Hepatocyte (in vitro differentiated cells): ENCODE measurements around the gene KDM6A. TPM values are rescaled to one million over a fixed set of nuclear protein-coding genes. Genes with fewer than 3 reads are reported as not detected.

Experiments
- DNase-seq: peaks from one replicate; pipeline ENCODE4 v3.0.0-alpha.2; 2016; ENCODE audit warnings: low spot score
- H2AFZ ChIP-seq: fragments of 200-600 bp; sonication (generic); 2 replicates; pipeline ENCODE4 v1.6.0; 2016; ENCODE audit warnings: antibody characterized with exemption, mild to moderate bottlenecking
- H3K27ac ChIP-seq: fragments of 200-600 bp; sonication (generic); 2 replicates; pipeline ENCODE4 v1.5.1; 2016; ENCODE audit warnings: mild to moderate bottlenecking
- H3K27me3 ChIP-seq: fragments of 200-600 bp; sonication (generic); 2 replicates; pipeline ENCODE4 v1.6.1; 2016
- H3K36me3 ChIP-seq: fragments of 200-600 bp; sonication (generic); replicated peaks from 2 replicates; pipeline ENCODE4 v1.5.1; 2016; ENCODE audit warnings: low read depth; ENCODE audit not compliant: insufficient read depth
- H3K4me1 ChIP-seq: fragments of 200-600 bp; sonication (generic); 2 replicates; pipeline ENCODE4 v1.5.1; 2016; ENCODE audit warnings: mild to moderate bottlenecking, moderate library complexity; ENCODE audit not compliant: insufficient read depth
- H3K4me2 ChIP-seq: fragments of 200-600 bp; sonication (generic); 2 replicates; pipeline ENCODE4 v1.6.0; 2016
- H3K4me3 ChIP-seq: fragments of 200-600 bp; sonication (generic); 2 replicates; pipeline ENCODE4 v1.5.1; 2016; ENCODE audit warnings: mild to moderate bottlenecking
- H3K79me2 ChIP-seq: fragments of 200-600 bp; sonication (generic); 2 replicates; pipeline ENCODE4 v1.6.0; 2017; ENCODE audit warnings: mild to moderate bottlenecking
- H3K9me2 ChIP-seq: fragments of 200-600 bp; sonication (generic); replicated peaks from 2 replicates; pipeline ENCODE4 v1.6.0; 2017; ENCODE audit warnings: mild to moderate bottlenecking; ENCODE audit not compliant: insufficient read depth
- H3K9me3 ChIP-seq: fragments of 200-600 bp; sonication (generic); 2 replicates; pipeline ENCODE4 v1.5.1; 2016; ENCODE audit warnings: low read depth, mild to moderate bottlenecking
- H4K20me1 ChIP-seq: fragments of 200-600 bp; sonication (generic); 2 replicates; pipeline ENCODE4 v1.6.0; 2016; ENCODE audit warnings: mild to moderate bottlenecking; ENCODE audit not compliant: insufficient read depth, poor library complexity, severe bottlenecking
- EZH2 ChIP-seq: fragments of 200-600 bp; sonication (generic); IDR thresholded peaks from 2 replicates; pipeline ENCODE4 v1.6.1; 2016; ENCODE audit warnings: antibody characterized with exemption, mild to moderate bottlenecking, borderline replicate concordance
- EZH2phosphoT487 ChIP-seq: fragments of 200-600 bp; sonication (generic); IDR thresholded peaks from one replicate; pipeline ENCODE4 v1.6.1; 2018; ENCODE audit warnings: antibody characterized with exemption, mild to moderate bottlenecking, low read depth, moderate library complexity; ENCODE audit not compliant: unreplicated experiment, severe bottlenecking
- WGBS: methylation state at CpG from one replicate; pipeline ENCODE4 v1.1.6; 2016; ENCODE audit warnings: low lambda C conversion rate; ENCODE audit errors: missing lambda C conversion rate; 5-methylcytosine and 5-hydroxymethylcytosine counted together
- polyA plus RNA-seq: library from polyadenylated mRNA; unstranded; fragments of >200 nt; fragmentation: Nextera tagmentation; extraction: Ambion mirVana; gene quantifications from 2 replicates; pipeline ENCODE4 v1.2.1, GENCODE V29; 2016
- total RNA-seq: library from RNA; depleted of rRNA; stranded (reverse); fragments of >200 nt; gene quantifications from 2 replicates; pipeline ENCODE4 v1.2.3, GENCODE V29; 2014
- TF ChIP-seq, protein P1 (sequence below): fragments of 200-600 bp; sonication (generic); IDR thresholded peaks from 2 replicates; pipeline ENCODE4 v1.5.1; 2016; ENCODE audit warnings: antibody characterized with exemption, mild to moderate bottlenecking; ENCODE audit not compliant: poor library complexity

KDM6A gene
- total and polyA plus RNA-seq, 2 experiments from 2014 or later: 13.7 to 46.2 TPM

DNA sequence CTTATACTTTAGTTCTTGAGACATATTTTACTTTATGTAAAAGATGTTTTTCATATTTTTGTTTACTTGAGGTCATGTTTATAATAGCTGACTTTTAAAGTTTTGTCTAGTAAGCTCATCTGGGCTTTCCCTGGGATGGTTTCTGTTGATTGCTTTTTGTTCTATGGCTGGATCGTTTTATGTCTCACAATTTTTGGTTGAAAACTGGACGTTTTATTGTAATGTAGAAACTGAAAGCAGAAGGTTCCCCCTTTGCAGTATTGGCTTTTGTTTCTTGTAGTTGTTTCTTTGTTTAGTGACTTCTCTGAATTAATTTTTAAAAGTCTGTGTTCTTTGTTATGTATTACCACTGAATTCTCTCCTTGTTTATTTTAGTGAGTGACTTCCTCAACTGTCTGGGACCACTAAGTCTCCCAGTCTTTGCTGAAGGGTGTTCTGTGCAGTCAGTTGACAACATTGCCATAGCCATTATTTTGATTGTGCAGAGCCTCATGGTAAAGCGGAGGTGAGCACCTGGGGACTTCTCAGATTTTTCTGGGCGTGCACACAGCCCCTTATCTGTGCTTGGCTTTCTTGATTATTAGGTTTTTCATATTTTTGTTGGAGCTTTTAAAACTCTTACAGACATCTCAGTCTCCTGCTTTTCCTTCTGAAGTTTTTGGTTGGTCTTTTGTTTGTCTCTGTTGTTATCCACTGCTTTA lies 31.0 kb downstream of the KDM6A start:
- Histone ChIP-seq H4K20me1 (peaks cover 72% of the 10 kb centered on the region), H3K27me3 (no peaks in the 10 kb centered on the region), H3K4me2 (no peak overlapping the region), H3K9me3 (no peaks in the 10 kb centered on the region), H3K9me2 (no peaks in the 10 kb centered on the region), H3K4me3 (no peak overlapping the region), H2AFZ (no peak overlapping the region), H3K36me3 (no peaks in the 10 kb centered on the region), H3K4me1 (no peaks in the 10 kb centered on the region), H3K27ac (no peak overlapping the region), H3K79me2 (peaks cover 99% of the 10 kb centered on the region)
- no peak for TF ChIP-seq EZH2
- TF ChIP-seq, protein P1, sequence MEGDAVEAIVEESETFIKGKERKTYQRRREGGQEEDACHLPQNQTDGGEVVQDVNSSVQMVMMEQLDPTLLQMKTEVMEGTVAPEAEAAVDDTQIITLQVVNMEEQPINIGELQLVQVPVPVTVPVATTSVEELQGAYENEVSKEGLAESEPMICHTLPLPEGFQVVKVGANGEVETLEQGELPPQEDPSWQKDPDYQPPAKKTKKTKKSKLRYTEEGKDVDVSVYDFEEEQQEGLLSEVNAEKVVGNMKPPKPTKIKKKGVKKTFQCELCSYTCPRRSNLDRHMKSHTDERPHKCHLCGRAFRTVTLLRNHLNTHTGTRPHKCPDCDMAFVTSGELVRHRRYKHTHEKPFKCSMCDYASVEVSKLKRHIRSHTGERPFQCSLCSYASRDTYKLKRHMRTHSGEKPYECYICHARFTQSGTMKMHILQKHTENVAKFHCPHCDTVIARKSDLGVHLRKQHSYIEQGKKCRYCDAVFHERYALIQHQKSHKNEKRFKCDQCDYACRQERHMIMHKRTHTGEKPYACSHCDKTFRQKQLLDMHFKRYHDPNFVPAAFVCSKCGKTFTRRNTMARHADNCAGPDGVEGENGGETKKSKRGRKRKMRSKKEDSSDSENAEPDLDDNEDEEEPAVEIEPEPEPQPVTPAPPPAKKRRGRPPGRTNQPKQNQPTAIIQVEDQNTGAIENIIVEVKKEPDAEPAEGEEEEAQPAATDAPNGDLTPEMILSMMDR: no peak
- TF ChIP-seq EZH2phosphoT487: no peak
- WGBS: 44% methylated on average over 4 of the region's 4 CpGs
- DNase-seq: no peak

DNA sequence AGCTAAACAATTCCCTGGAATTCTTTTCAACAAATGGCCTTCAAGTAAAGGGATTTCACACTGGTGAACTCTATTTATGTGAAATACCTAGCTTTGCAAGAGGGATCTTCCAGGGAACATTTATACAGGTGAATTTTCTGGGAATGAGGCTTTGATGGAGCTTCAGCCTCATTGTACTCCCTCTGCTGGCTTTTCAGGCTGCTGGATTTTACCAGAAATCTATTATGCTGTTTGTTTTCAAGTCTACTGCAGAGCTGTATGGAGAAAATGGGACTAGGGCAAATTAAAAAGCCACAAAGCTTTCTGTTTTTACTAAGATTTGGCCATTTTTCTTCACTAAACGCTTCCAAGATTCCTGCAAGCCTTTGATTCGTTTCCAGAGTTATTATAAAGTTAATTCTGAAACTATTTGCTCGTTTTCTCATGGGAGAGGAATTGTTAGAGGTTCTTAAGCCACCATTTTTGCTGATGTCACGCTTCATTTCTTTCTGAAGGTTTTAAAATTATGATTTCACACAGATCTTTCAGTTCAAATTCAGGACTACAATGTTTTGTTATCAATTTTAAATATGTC lies 31.6 kb downstream of the KDM6A start:
- Histone ChIP-seq H2AFZ (no peak overlapping the region), H3K27ac (no peak overlapping the region), H3K4me3 (no peak overlapping the region), H3K79me2 (peaks cover 100% of the 10 kb centered on the region), H3K36me3 (no peaks in the 10 kb centered on the region), H3K9me3 (no peaks in the 10 kb centered on the region), H3K4me1 (no peaks in the 10 kb centered on the region), H3K9me2 (no peaks in the 10 kb centered on the region), H4K20me1 (peaks cover 67% of the 10 kb centered on the region), H3K27me3 (no peaks in the 10 kb centered on the region), H3K4me2 (no peak overlapping the region)
- no peak for DNase-seq
- 52% methylated on average over 4 of the region's 4 CpGs for WGBS
- TF ChIP-seq, protein P1: no peak
- no peak for TF ChIP-seq EZH2

DNA sequence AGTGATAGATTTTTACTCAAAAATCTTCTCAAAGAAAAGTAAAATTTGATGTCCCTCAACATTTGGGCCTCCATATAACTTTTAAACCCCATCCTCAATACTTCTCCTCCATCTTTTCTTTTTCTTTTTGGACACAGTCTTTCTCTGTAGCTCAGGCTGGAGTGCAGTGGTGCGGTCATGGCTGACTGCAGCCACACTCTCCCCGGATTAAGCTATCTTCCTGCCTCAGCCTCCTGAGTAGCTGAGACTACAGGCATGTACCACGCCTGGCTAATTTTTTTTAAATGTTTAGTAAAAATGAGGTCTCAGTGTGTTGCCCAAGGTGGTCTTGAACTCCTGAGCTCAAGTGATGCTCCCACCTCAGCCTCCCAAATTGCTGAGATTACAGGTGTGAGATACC lies 33.1 kb downstream of the KDM6A start:
- peaks cover 94% of the 10 kb centered on the region for H3K79me2 ChIP-seq
- H3K4me1 ChIP-seq: no peaks in the 10 kb centered on the region
- no peak overlapping the region for H2AFZ ChIP-seq
- H3K27ac ChIP-seq: no peak overlapping the region
- H4K20me1 ChIP-seq: peaks cover 56% of the 10 kb centered on the region
- no peaks in the 10 kb centered on the region for H3K9me2 ChIP-seq
- 72% methylated on average over 3 of the region's 3 CpGs for WGBS
- no peaks in the 10 kb centered on the region for H3K36me3 ChIP-seq
- H3K9me3 ChIP-seq: no peaks in the 10 kb centered on the region
- no peak overlapping the region for H3K4me2 ChIP-seq
- H3K4me3 ChIP-seq: no peak overlapping the region
- H3K27me3 ChIP-seq: no peaks in the 10 kb centered on the region
- no peak for TF ChIP-seq EZH2
- no peak for DNase-seq

DNA sequence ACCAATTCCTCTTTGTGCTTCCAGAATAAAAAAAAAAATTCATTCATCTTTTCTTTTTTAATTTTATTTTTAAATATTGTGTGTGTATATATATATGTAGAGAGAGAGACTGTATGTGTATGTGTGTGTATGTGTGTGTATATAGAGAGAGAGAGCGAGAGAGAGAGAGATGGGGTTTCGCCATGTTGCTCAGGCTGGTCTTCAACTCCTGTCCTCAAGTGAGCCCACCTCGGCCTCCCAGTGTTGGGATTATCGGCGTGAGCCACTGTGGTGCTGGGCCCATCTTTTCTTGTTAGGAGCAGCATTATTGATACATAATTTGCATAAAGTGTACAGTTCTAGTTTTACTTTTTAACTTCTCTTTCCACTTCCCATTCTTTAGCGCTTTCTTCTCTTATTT lies 33.6 kb downstream of the KDM6A start:
- 91% methylated on average over 6 of the region's 6 CpGs for WGBS
- TF ChIP-seq EZH2: no peak

More for the DNA sequence above, 33.6 kb downstream of the KDM6A start:
- Histone ChIP-seq H3K4me2 (no peak overlapping the region), H3K4me1 (no peaks in the 10 kb centered on the region), H3K9me2 (no peaks in the 10 kb centered on the region), H3K4me3 (no peak overlapping the region), H3K9me3 (no peaks in the 10 kb centered on the region), H3K27ac (no peak overlapping the region), H3K79me2 (peaks cover 88% of the 10 kb centered on the region), H3K36me3 (no peaks in the 10 kb centered on the region), H3K27me3 (no peaks in the 10 kb centered on the region), H4K20me1 (peaks cover 51% of the 10 kb centered on the region), H2AFZ (no peak overlapping the region)
- no peak for DNase-seq
